ENCODE measurements around the gene MYOCD. TPM values are rescaled to one million over a fixed set of nuclear protein-coding genes. Genes with fewer than 3 reads are reported as not detected.

Gene MYOCD
- total RNA-seq, 4 donors from 2014 or later, result 0.80 to 9.3 (median 1.6) TPM

- DNase-seq (ENCODE audit: low spot score in 2 of 2), result no peak
- 40 to 42% methylated on average over 6 of the region's 6 CpGs for WGBS, 2 donors
- TF ChIP-seq POLR2A (IDR thresholded peaks at IDR 0.05) (no peak), CTCF (IDR thresholded peaks at IDR 0.05) (no peak)
- intact Hi-C loops (cut with DNase I; ENCODE audit: low total_unique reads), result no loop called here
- no peak overlapping the region for H3K4me3 ChIP-seq (ENCODE audit: low read depth, poor library complexity, severe bottlenecking)
These were observed 99.9 kb downstream of the MYOCD start for GRCh38 chr17:12765548-12765947.

DNA sequence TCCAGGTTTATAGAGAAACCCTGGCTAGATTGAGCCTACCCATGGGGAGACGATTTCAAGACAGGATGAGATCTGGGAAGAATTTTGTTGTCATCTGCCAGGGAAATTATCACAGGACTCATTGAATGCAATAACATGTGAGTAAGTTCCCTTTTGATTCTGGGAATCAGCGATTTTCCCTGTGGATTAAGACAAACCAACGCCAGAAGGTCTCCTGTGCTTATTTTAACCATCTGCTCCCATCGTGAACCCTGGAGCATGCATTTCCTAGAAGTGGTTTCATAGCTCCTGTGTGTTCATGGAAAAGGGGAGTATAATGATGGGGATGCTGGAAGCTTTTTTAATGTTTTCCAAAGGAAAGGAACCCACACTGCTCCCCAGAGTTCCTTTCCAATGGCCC, 102.6 kb downstream of the MYOCD start:
- TF ChIP-seq POLR2A (IDR thresholded peaks at IDR 0.05), result no peak
- TF ChIP-seq CTCF (IDR thresholded peaks at IDR 0.05), result no peak
- intact Hi-C loops (cut with DNase I; ENCODE audit: low total_unique reads), result no loop called here
- WGBS, 2 donors, result 54 to 68% methylated on average over 4 of the region's 4 CpGs
- H3K4me3 ChIP-seq (ENCODE audit: low read depth, poor library complexity, severe bottlenecking), result no peak overlapping the region
- no peak for DNase-seq (ENCODE audit: low spot score in 2 of 2)

DNA sequence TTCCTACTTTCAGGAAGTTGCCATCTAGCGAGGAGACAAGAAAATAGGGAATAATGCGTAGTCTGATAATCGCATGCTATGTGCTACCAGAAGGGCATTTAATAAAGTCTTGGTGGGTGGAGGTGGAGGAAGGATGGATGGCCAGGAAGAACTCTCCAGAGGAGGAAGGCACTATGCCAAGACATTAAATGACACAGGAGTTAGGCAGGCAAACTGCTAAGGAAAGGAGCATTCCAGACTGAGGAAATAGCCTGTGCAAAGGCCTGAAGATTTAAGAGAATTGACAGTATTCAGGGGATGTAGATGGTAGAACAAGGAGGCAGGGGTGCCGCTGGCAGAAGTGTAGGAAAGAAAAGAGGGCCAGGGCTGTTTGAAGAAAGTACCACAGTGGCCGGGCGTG, 104.3 kb downstream of the MYOCD start:
- intact Hi-C loops (cut with DNase I; ENCODE audit: low total_unique reads), result no loop called here
- no peak for DNase-seq (ENCODE audit: low spot score in 2 of 2)
- TF ChIP-seq CTCF (IDR thresholded peaks at IDR 0.05), result no peak
- no peak for TF ChIP-seq POLR2A (IDR thresholded peaks at IDR 0.05)
- 94 to 96% methylated on average over 6 of the region's 6 CpGs for WGBS, 2 donors
- H3K4me3 ChIP-seq (ENCODE audit: low read depth, poor library complexity, severe bottlenecking), result no peak overlapping the region

DNA sequence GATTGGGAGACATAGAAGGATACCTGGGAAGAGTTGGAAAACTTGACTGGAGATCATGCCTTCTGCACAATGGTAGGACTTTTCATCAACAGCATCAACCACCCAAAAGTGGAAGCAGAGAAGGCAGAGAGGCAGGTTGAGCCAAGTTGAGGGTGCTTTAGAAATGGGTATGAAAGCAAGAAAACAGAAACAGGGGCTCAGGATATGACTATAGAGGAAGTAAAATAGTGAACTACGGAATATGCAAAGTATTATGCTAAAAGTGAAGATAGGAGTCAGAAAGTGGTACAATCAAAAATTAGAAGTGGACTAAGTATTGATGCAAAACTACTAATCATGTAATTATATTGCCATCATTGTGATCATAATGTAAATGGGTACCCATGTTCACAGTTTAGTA, 107.5 kb downstream of the MYOCD start:
- TF ChIP-seq CTCF (IDR thresholded peaks at IDR 0.05), result no peak
- TF ChIP-seq POLR2A (IDR thresholded peaks at IDR 0.05), result no peak

GRCh38 chr17:12789075-12789480, 123.4 kb downstream of the MYOCD start:
- TF ChIP-seq POLR2A (IDR thresholded peaks at IDR 0.05), result no peak

More for the DNA sequence above, 107.5 kb downstream of the MYOCD start:
- intact Hi-C loops (cut with DNase I; ENCODE audit: low total_unique reads), result no loop called here
- WGBS, 2 donors, result 67 to 74% methylated on average over 1 of the region's 1 CpG
- no peak overlapping the region for H3K4me3 ChIP-seq (ENCODE audit: low read depth, poor library complexity, severe bottlenecking)
- no peak for DNase-seq (ENCODE audit: low spot score in 2 of 2)

DNA sequence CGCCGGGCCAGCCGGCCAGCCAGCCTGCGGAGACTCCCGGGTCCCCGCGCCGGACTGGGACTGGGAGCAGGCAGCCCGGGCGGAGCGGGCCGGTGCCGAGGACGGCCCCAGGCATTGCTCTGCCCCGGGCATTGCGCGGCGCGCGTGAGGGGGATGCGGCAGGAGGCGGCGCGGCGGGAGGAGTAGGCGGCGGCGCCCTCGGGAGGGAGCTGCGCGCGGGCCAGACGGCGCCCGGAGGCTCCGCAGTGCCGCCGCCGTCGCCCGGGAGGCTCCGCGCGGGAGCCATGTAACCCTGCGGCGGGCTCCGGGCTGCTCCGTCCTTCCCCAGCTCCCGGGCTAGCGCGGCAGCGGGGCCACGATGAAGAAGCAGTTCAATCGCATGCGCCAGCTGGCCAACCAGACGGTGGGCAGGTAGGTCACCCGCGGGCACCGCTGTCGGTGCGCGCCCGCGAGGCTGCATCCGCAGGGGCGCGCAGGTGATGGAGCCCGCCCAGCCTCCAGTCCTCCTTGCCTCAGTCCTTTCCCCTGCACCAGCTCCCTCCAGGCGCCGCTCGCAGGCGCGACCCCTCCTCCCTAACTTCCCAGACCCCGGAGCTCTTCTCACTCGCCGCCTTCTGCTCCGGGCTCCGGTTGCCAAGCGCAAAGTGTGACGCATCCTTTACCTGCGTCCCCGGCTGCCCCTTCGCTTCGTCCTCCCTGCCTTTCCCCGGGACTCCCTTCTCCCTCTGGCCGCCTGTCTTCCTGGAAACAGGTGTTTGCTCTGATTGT, 124.0 kb downstream of the MYOCD start, which contains the start of gene ARHGAP44:
TSS of gene ARHGAP44 (plus strand) at position 18 of the 768 bp plus-strand sequence. CDS start at position 359, 341 bp downstream.
- no peak for TF ChIP-seq POLR2A (IDR thresholded peaks at IDR 0.05)
- no peak for TF ChIP-seq CTCF (IDR thresholded peaks at IDR 0.05)
- intact Hi-C loops (cut with DNase I; ENCODE audit: low total_unique reads), result no loop called here
- whole genome bisulfite sequencing, 2 donors, result 0% methylated on average over 36 to 41 of the region's 86 CpGs
- H3K4me3 ChIP-seq (ENCODE audit: low read depth, poor library complexity, severe bottlenecking), result peak within 1 kb of the TSS; percentile 30
- peak in 1 of 2 donors; percentile 88 for DNase-seq (ENCODE audit: low spot score in 2 of 2)

More at GRCh38 chr17:12789075-12789480, 123.4 kb downstream of the MYOCD start:
- DNase-seq (ENCODE audit: low spot score in 2 of 2), result no peak
- 0 to 1% methylated on average over 11 to 16 of the region's 16 CpGs for WGBS, 2 donors
- no peak overlapping the region for H3K4me3 ChIP-seq (ENCODE audit: low read depth, poor library complexity, severe bottlenecking)
- intact Hi-C loops (cut with DNase I; ENCODE audit: low total_unique reads), result no loop called here
